Esophagus (tissue), 2 donors: Measurements from ENCODE around the gene CADM3. TPM values are rescaled to one million over a fixed set of nuclear protein-coding genes. Genes with fewer than 3 reads are reported as not detected.

Experiments used
- H3K27ac ChIP-seq, 2 donors: one replicate each; pipeline ENCODE4 v1.5.1; 2013; ENCODE audit warnings: low read depth in 2 of 2, mild to moderate bottlenecking in 2 of 2, inconsistent platforms in 1 of 2, low read length in 1 of 2, moderate library complexity in 1 of 2
- H3K27me3 ChIP-seq, 2 donors: one replicate each; pipeline ENCODE4 v1.6.1; 2013; ENCODE audit warnings: low read length in 2 of 2, control low read depth in 1 of 2, mild to moderate bottlenecking in 1 of 2; ENCODE audit not compliant: insufficient read depth in 2 of 2, control insufficient read depth in 1 of 2
- H3K36me3 ChIP-seq, 2 donors: one replicate each; pipeline ENCODE4 v1.6.1; 2013; ENCODE audit warnings: low read length in 1 of 2; ENCODE audit not compliant: control insufficient read depth in 2 of 2, insufficient read depth in 2 of 2
- H3K4me1 ChIP-seq, 2 donors: one replicate each; pipeline ENCODE4 v1.6.1; 2013; ENCODE audit warnings: low read length in 1 of 2; ENCODE audit not compliant: control insufficient read depth in 2 of 2, insufficient read depth in 2 of 2
- H3K4me3 ChIP-seq, 2 donors: one replicate each; pipeline ENCODE4 v1.5.1; 2013; ENCODE audit warnings: low read length in 2 of 2, mild to moderate bottlenecking in 2 of 2, low read depth in 1 of 2, moderate library complexity in 1 of 2
- H3K9me3 ChIP-seq, 2 donors: one replicate each; pipeline ENCODE4 v1.6.1; 2013; ENCODE audit warnings: mild to moderate bottlenecking in 2 of 2, low read depth in 1 of 2, low read length in 1 of 2, moderate library complexity in 1 of 2; ENCODE audit not compliant: control insufficient read depth in 2 of 2, insufficient read depth in 1 of 2
- WGBS, 2 donors: extraction: QIAGEN DNeasy Blood & Tissue Kit; methylation state at CpG; one replicate each; pipeline ENCODE4 v1.1.7; 2013; 5-methylcytosine and 5-hydroxymethylcytosine counted together
- polyA plus RNA-seq, 2 donors: library from polyadenylated mRNA; stranded (reverse); fragments of 200-250 nt; gene quantifications; one replicate each; pipeline ENCODE4 v1.2.3, GENCODE V29; 2013
- donor health status: healthy with polysubstance abuse.
- donor health status: Bipolar disorder and iron deficiency.

CADM3 gene
- polyA plus RNA-seq, 2 donors = 1.1 to 2.0 TPM

- WGBS, 2 donors = 94 to 96% methylated on average over 3 of the region's 3 CpGs
- no peaks in the 10 kb centered on the region for H3K36me3 ChIP-seq
- no peak overlapping the region for H3K27ac ChIP-seq
- H3K4me3 ChIP-seq = no peak overlapping the region
- H3K4me1 ChIP-seq = no peaks in the 10 kb centered on the region
- H3K27me3 ChIP-seq = no peaks in the 10 kb centered on the region
- H3K9me3 ChIP-seq = no peaks in the 10 kb centered on the region
These were observed 75.9 kb downstream of the CADM3 start for GRCh38 chr1:159247266-159247665.

GRCh38 chr1:159248311-159248710 lies 76.9 kb downstream of the CADM3 start:
- 33 to 38% methylated on average over 1 of the region's 1 CpG for WGBS, 2 donors
- Histone ChIP-seq H3K27ac (no peak overlapping the region), H3K4me3 (no peak overlapping the region), H3K9me3 (no peaks in the 10 kb centered on the region), H3K27me3 (no peaks in the 10 kb centered on the region), H3K36me3 (no peaks in the 10 kb centered on the region), H3K4me1 (no peaks in the 10 kb centered on the region)

GRCh38 chr1:159250638-159251216 lies 79.3 kb downstream of the CADM3 start:
- no peaks in the 10 kb centered on the region for H3K36me3 ChIP-seq
- H3K4me1 ChIP-seq = no peaks in the 10 kb centered on the region
- H3K9me3 ChIP-seq = no peaks in the 10 kb centered on the region
- H3K27me3 ChIP-seq = no peaks in the 10 kb centered on the region
- H3K27ac ChIP-seq = no peak overlapping the region
- H3K4me3 ChIP-seq = no peak overlapping the region
- 72 to 73% methylated on average over 8 of the region's 8 CpGs for WGBS, 2 donors

Other genes starting within 250 kb of the CADM3 start
- gene PYHIN1, start 240.1 kb upstream of the CADM3 start, polyA plus RNA-seq = under 1 TPM; 0.28 to 0.31 TPM
- 10 to 100 TPM; 88.4 to 93.8 TPM for gene IFI16, start 161.7 kb upstream of the CADM3 start, polyA plus RNA-seq
- gene AIM2, start 94.8 kb upstream of the CADM3 start, polyA plus RNA-seq = 1 to 10 TPM in 1 of 2 donors, under 1 TPM in 1; 0.38 to 1.0 TPM
- gene ACKR1, start 33.3 kb downstream of the CADM3 start, polyA plus RNA-seq = 10 to 100 TPM; 11.1 to 35.9 TPM
- 10 to 100 TPM in 1 of 2 donors, 1 to 10 TPM in 1; 4.0 to 20.8 TPM for gene FCER1A, start 130.7 kb downstream of the CADM3 start, polyA plus RNA-seq